Chondrocyte (in vitro differentiated cells): ENCODE measurements around the gene CTR9. TPM values are rescaled to one million over a fixed set of nuclear protein-coding genes. Genes with fewer than 3 reads are reported as not detected.

Experiments
- DNase-seq: peaks from one replicate; pipeline ENCODE4 v3.0.0; 2021; ENCODE audit warnings: mixed read lengths, low spot score
- H3K27ac Mint-ChIP-seq: one replicate; pipeline ENCODE4 v1.8.0; 2021; ENCODE audit warnings: mild to moderate bottlenecking, moderate library complexity, mixed read lengths; ENCODE audit not compliant: unreplicated experiment
- H3K27me3 Mint-ChIP-seq: 2 replicates; pipeline ENCODE4 v1.8.0; 2021; ENCODE audit warnings: low read depth, mixed read lengths
- H3K36me3 Mint-ChIP-seq: 2 replicates; pipeline ENCODE4 v1.8.0; 2021; ENCODE audit warnings: low read depth, mixed read lengths
- H3K4me1 Mint-ChIP-seq: 2 replicates; pipeline ENCODE4 v1.8.0; 2021; ENCODE audit warnings: low read depth, mild to moderate bottlenecking, mixed read lengths
- H3K4me3 Mint-ChIP-seq: one replicate; pipeline ENCODE4 v1.8.0; 2021; ENCODE audit warnings: mild to moderate bottlenecking, moderate library complexity, mixed read lengths; ENCODE audit not compliant: unreplicated experiment
- H3K9me3 Mint-ChIP-seq: 2 replicates; pipeline ENCODE4 v1.8.0; 2021; ENCODE audit warnings: low read depth, mixed read lengths
- total RNA-seq: library from RNA; stranded (reverse); gene quantifications from 3 replicates; pipeline ENCODE4 v1.2.1, GENCODE V29; 2021
- TF ChIP-seq, protein P1 (sequence below): fragments of 200-600 bp; sonication (generic); IDR thresholded peaks from 2 replicates; pipeline ENCODE4 v1.5.0; 2021; ENCODE audit warnings: antibody characterized with exemption, mild to moderate bottlenecking, moderate library complexity

The CTR9 gene
- total RNA-seq, 1 donor from 2014 or later, result 24.7 TPM

DNA sequence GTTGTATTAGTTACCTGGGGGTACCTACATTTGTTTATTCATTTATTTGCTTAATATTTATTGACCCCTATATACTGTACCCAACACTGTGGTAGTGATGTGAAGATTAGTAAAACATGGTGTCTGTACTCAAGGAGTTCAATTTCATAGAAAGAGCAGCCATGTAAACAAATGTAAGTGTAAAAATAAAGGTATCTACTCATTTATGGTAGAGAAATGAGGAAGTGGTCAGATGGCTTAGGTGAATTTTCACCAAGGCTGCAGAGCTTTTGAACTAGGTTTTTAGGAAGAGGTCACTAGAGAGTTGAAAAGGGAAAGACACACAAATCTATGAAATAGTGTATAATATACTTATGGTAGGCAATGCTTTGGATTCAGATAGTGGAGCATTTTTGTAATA lies 11.1 kb downstream of the CTR9 start:
- H3K36me3 Mint-ChIP-seq, result peaks cover 22% of the 10 kb centered on the region
- no peaks in the 10 kb centered on the region for H3K9me3 Mint-ChIP-seq
- TF ChIP-seq, protein P1, sequence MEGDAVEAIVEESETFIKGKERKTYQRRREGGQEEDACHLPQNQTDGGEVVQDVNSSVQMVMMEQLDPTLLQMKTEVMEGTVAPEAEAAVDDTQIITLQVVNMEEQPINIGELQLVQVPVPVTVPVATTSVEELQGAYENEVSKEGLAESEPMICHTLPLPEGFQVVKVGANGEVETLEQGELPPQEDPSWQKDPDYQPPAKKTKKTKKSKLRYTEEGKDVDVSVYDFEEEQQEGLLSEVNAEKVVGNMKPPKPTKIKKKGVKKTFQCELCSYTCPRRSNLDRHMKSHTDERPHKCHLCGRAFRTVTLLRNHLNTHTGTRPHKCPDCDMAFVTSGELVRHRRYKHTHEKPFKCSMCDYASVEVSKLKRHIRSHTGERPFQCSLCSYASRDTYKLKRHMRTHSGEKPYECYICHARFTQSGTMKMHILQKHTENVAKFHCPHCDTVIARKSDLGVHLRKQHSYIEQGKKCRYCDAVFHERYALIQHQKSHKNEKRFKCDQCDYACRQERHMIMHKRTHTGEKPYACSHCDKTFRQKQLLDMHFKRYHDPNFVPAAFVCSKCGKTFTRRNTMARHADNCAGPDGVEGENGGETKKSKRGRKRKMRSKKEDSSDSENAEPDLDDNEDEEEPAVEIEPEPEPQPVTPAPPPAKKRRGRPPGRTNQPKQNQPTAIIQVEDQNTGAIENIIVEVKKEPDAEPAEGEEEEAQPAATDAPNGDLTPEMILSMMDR, result no peak
- DNase-seq, result no peak
- H3K4me1 Mint-ChIP-seq, result no peaks in the 10 kb centered on the region
- H3K27me3 Mint-ChIP-seq, result no peaks in the 10 kb centered on the region
- H3K4me3 Mint-ChIP-seq, result no peak overlapping the region
- H3K27ac Mint-ChIP-seq, result no peak overlapping the region

- Mint-ChIP-seq H3K4me3 (no peak overlapping the region), H3K36me3 (peaks cover 25% of the 10 kb centered on the region), H3K27ac (no peak overlapping the region), H3K9me3 (no peaks in the 10 kb centered on the region), H3K4me1 (no peaks in the 10 kb centered on the region), H3K27me3 (no peaks in the 10 kb centered on the region)
- no peak for DNase-seq
- TF ChIP-seq, protein P1, result no peak
Measured at GRCh38 chr11:10762913-10763421, 11.9 kb downstream of the CTR9 start.

DNA sequence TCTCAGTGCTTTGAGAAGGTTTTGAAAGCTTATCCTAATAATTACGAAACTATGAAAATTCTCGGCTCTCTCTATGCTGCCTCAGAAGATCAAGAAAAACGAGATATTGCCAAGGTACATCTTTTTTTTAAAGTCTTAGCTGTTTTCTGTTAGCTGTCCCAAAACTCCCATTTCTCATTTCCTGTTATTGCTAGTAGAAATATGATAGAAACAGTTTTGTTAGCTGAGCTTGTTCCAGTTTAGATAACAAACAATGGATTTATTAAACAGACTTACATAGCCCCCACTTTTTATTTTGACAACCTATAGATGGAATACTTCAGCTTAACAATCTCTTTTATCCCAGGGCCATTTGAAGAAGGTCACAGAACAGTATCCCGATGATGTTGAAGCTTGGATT lies 12.7 kb downstream of the CTR9 start:
- no peak overlapping the region for H3K27ac Mint-ChIP-seq
- TF ChIP-seq, protein P1, result no peak
- H3K4me1 Mint-ChIP-seq, result no peaks in the 10 kb centered on the region
- no peak for DNase-seq
- H3K27me3 Mint-ChIP-seq, result no peaks in the 10 kb centered on the region
- H3K9me3 Mint-ChIP-seq, result no peaks in the 10 kb centered on the region
- H3K4me3 Mint-ChIP-seq, result no peak overlapping the region
- peaks cover 26% of the 10 kb centered on the region for H3K36me3 Mint-ChIP-seq

DNA sequence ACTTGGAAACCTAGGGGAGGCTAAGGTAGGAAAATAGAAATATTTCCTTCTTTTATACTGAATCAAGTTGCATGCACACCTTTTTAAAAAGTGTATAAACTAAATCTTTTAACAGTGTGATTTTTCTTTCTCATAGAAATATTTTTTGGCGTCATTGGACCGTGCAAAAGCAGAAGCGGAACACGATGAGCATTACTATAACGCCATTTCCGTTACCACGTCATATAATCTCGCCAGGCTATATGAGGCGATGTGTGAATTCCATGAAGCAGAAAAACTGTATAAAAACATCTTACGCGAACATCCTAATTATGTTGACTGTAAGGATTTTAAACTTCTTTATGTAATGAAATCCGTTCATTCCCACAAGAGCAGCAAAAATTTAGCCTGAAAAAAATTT lies 13.4 kb downstream of the CTR9 start:
- Mint-ChIP-seq H3K4me1 (no peaks in the 10 kb centered on the region), H3K36me3 (peaks cover 30% of the 10 kb centered on the region), H3K4me3 (no peak overlapping the region), H3K27ac (no peak overlapping the region), H3K27me3 (no peaks in the 10 kb centered on the region), H3K9me3 (no peaks in the 10 kb centered on the region)
- DNase-seq, result no peak
- TF ChIP-seq, protein P1, result no peak

DNA sequence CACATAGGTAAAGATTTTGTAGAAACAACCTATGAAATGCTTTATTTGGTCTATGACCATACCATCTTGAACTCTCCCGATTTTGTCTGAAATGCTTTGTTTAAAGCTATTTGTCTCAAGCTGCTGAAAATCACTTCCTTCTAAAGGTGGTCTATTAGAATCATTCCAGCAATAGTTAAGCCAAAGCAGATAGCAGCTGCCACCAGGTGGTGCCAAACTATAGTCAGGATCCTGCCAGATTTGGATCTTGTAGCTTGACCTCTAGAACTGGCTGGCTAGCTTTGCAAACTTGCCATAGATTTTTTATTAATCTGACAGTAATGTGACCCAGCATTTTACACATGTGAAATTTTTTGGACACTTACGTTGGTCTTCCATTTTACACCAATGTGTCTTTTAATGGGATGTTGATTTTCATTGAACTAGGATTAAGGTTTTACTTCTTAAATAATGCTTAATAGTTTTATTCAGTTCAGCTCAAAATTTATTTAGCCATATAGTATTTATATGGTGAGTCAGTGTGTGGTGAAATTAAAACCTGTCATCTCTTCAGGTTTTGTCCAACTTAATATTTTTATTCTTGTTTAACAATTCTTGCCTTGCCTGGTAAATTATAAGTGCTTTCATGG lies 19.7 kb downstream of the CTR9 start:
- no peak for DNase-seq
- H3K36me3 Mint-ChIP-seq, result peaks cover 48% of the 10 kb centered on the region
- TF ChIP-seq, protein P1, result peak; percentile 85
- H3K27ac Mint-ChIP-seq, result no peak overlapping the region
- H3K4me3 Mint-ChIP-seq, result no peak overlapping the region
- H3K4me1 Mint-ChIP-seq, result no peaks in the 10 kb centered on the region
- no peaks in the 10 kb centered on the region for H3K9me3 Mint-ChIP-seq
- no peaks in the 10 kb centered on the region for H3K27me3 Mint-ChIP-seq
